ENCODE data around the gene HAP1.

DNA sequence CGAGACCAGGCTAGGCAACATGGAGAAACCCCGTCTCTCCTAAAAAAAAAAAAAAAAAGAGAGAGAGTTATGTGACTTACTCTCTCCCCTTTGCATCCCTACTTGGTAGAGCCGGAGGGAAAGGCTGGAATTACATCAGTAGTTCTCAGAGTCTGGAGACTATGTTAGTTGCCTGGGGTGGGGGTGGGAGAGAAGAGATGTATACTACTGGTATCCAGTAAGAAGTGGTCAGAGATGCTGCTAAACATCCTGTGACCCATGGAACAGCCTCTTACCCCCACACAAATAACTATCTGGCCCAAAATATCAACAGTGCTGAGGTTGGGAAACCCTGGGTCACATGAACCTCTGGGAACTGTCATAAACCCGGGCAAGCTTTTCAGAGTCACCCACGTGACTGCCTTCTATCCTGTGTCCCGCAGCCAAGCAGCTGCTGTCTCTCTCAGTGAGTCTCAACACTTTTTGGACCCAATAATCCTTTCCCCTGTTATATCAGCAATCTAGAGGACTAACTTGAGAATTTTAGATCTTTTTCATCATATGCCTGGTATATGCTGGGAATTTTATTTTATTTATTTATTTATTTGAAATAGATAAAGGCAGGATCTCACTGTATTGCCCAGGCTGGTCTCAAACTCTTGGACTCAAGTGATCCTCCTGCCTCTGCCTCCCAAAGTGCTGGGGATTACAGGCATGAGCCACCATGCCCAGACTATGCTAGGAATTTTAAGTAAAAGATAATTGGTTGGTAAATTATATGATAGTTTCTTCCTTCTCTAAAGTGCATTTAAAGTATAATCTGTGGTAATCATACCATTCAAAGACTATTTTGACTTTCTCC, 37.1 kb downstream of the HAP1 start:
- TF ChIP-seq POLR2A (IDR thresholded peaks at IDR 0.05; ENCODE audit: low read depth): no peak
- TF ChIP-seq, protein P1, sequence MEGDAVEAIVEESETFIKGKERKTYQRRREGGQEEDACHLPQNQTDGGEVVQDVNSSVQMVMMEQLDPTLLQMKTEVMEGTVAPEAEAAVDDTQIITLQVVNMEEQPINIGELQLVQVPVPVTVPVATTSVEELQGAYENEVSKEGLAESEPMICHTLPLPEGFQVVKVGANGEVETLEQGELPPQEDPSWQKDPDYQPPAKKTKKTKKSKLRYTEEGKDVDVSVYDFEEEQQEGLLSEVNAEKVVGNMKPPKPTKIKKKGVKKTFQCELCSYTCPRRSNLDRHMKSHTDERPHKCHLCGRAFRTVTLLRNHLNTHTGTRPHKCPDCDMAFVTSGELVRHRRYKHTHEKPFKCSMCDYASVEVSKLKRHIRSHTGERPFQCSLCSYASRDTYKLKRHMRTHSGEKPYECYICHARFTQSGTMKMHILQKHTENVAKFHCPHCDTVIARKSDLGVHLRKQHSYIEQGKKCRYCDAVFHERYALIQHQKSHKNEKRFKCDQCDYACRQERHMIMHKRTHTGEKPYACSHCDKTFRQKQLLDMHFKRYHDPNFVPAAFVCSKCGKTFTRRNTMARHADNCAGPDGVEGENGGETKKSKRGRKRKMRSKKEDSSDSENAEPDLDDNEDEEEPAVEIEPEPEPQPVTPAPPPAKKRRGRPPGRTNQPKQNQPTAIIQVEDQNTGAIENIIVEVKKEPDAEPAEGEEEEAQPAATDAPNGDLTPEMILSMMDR (IDR thresholded peaks at IDR 0.05): no peak
